Gastroesophageal sphincter (tissue), 4 donors: ENCODE results near the gene GOLGA1. TPM values are rescaled to one million over a fixed set of nuclear protein-coding genes. Genes with fewer than 3 reads are reported as not detected.
"Not testable (repeated sequence)": the region's sequence is repeated elsewhere in the genome, so short reads cannot be mapped to it uniquely, and the experiment has no call there.

Experiments
- ATAC-seq: fragments of 150-250 bp; one replicate; pipeline ENCODE4 v1.9.1; 2016; ENCODE audit warnings: mild to moderate bottlenecking, moderate library complexity
- H3K27ac ChIP-seq, 4 donors: fragments of 200-600 bp; sonication (generic) in 3 of 4; 1 replicate in 3 of 4; 2 replicates in 1 of 4; pipeline ENCODE4 v1.5.1; 2016 to 2019
- H3K27me3 ChIP-seq: fragments of 200-600 bp; sonication (generic); one replicate; pipeline ENCODE4 v1.5.1; 2019
- H3K36me3 ChIP-seq, 2 donors: fragments of 200-600 bp; sonication (generic); one replicate each; pipeline ENCODE4 v1.5.1; 2019; ENCODE audit warnings: control low read depth in 1 of 2
- H3K4me1 ChIP-seq, 3 donors: fragments of 200-600 bp; sonication (generic); 1 replicate in 2 of 3; 2 replicates in 1 of 3; pipeline ENCODE4 v1.5.1; 2016 to 2019; ENCODE audit warnings: control low read depth in 2 of 3
- H3K4me3 ChIP-seq, 2 donors: fragments of 200-600 bp; sonication (generic); one replicate each; pipeline ENCODE4 v1.5.1; 2019; ENCODE audit warnings: mild to moderate bottlenecking in 1 of 2, moderate library complexity in 1 of 2
- H3K9me3 ChIP-seq, 3 donors: fragments of 200-600 bp; sonication (generic); one replicate each; pipeline ENCODE4 v1.5.1; 2017 to 2019; ENCODE audit warnings: control low read depth in 2 of 3
- EP300 ChIP-seq: sonication (generic); formaldehyde crosslinking; IDR thresholded peaks from one replicate; pipeline ENCODE4 v1.6.1; 2017; ENCODE audit warnings: antibody characterized with exemption, mild to moderate bottlenecking
- POLR2A ChIP-seq, 2 donors: fragments of 450-650 bp; IDR thresholded peaks; one replicate each; pipeline ENCODE4 v1.6.1; 2017; ENCODE audit warnings: antibody characterized with exemption in 2 of 2, mild to moderate bottlenecking in 2 of 2, moderate library complexity in 1 of 2
- POLR2AphosphoS5 ChIP-seq: sonication (generic); formaldehyde crosslinking; IDR thresholded peaks from one replicate; pipeline ENCODE4 v1.6.1; 2017; ENCODE audit warnings: antibody characterized with exemption
- WGBS, 2 donors: methylation state at CpG; one replicate each; pipeline ENCODE4 v1.1.5; 2018; ENCODE audit warnings: low coverage in 1 of 2; 5-methylcytosine and 5-hydroxymethylcytosine counted together
- total RNA-seq, 4 donors: library from RNA; depleted of rRNA; stranded (reverse); fragments of >200 nt; gene quantifications; one replicate each; pipeline ENCODE4 v1.1.0, GENCODE V29; 2016
- TF ChIP-seq, protein P1 (sequence below), 4 experiments: fragments of 200-600 bp in 2 of 4; fragments of 450-650 bp in 2 of 4; sonication (generic) in 1 of 4; IDR thresholded peaks; one replicate each; pipeline ENCODE4 v1.5.1; 2017 to 2019; ENCODE audit warnings: antibody characterized with exemption in 4 of 4, mild to moderate bottlenecking in 2 of 4, moderate library complexity in 2 of 4

GOLGA1 gene
- total RNA-seq, 4 donors from 2014 or later, result 21.3 to 42.5 (median 31.9) TPM

DNA sequence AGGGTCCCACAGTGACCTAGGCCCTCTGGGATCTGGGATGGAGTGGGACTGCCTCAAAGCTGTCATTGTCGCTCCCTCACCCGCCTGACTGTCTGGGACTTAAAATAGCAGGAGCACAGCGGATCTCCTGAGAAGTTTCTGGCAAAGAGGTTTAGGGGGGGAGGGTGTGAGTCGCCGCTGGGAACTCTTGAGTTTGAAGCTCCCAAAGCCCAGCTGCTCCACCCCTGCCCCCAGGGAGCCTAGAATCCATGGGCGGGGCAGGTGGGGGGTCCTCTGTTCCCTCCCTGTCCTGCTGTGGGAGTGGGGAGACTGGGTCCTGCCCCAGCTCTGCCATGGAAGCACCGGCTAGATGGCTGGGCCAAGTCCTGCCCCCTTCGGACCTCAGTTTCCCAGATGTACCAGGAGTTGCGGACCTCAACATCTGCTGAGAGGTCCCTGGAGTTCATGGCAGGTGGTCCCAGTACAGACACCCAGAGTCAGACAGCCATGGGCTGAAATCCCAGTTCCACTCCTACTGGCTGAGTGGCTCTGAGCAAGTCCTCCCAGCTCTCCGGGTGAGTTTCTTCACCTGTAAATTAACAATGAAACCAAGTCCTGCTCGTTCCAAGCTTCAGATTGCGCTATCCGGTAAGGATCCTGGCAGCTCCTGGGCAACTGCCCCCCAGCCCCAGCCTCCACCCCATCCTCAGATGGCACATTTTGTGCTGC, 88.6 kb downstream of the GOLGA1 start:
- Histone ChIP-seq H3K36me3 (peaks cover 0 to 15% of the 10 kb centered on the region in 2 donors), H3K27ac (peak overlapping the region in 3 of 4 donors; percentile 65 to 78 (median 66)), H3K9me3 (no peaks in the 10 kb centered on the region), H3K4me1 (peaks cover 0 to 33% (median 9%) of the 10 kb centered on the region in 3 donors), H3K27me3 (no peaks in the 10 kb centered on the region), H3K4me3 (peak overlapping the region in 1 of 2 donors; percentile 53)
- WGBS, 2 donors, result 37 to 51% methylated on average over 5 to 6 of the region's 13 CpGs
- no peak for ATAC-seq
- TF ChIP-seq, protein P1, sequence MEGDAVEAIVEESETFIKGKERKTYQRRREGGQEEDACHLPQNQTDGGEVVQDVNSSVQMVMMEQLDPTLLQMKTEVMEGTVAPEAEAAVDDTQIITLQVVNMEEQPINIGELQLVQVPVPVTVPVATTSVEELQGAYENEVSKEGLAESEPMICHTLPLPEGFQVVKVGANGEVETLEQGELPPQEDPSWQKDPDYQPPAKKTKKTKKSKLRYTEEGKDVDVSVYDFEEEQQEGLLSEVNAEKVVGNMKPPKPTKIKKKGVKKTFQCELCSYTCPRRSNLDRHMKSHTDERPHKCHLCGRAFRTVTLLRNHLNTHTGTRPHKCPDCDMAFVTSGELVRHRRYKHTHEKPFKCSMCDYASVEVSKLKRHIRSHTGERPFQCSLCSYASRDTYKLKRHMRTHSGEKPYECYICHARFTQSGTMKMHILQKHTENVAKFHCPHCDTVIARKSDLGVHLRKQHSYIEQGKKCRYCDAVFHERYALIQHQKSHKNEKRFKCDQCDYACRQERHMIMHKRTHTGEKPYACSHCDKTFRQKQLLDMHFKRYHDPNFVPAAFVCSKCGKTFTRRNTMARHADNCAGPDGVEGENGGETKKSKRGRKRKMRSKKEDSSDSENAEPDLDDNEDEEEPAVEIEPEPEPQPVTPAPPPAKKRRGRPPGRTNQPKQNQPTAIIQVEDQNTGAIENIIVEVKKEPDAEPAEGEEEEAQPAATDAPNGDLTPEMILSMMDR (IDR thresholded peaks at IDR 0.05), result no peak
- TF ChIP-seq EP300 (no peak), POLR2AphosphoS5 (no peak), POLR2A (IDR thresholded peaks at IDR 0.05) (no peak)

DNA sequence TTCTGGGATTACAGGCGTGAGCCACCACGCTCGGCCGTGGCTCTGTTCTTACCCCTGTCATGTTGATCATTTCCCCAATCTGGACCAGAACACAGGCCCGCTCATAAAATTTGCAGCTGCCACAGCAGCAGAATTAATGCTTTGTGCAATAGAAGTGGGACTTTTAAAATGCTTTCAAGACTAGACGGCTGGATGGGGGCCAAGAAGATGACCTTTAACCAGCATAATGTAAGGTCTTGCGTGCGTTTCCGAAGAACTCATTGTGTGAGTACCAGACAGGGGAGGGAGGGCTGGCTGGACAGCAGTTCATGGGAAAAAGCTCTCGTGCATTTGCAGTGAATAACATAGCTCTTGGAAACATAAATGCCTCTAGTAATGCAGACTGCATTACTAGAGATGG, 91.1 kb downstream of the GOLGA1 start:
- Histone ChIP-seq H3K4me3 (no peak overlapping the region), H3K36me3 (no peaks in the 10 kb centered on the region), H3K27ac (peak overlapping the region in 2 of 4 donors; percentile 33 to 41), H3K9me3 (no peaks in the 10 kb centered on the region), H3K27me3 (no peaks in the 10 kb centered on the region), H3K4me1 (peaks cover 0 to 33% (median 9%) of the 10 kb centered on the region in 3 donors)
- 14% methylated on average over 5 of the region's 10 CpGs; no CpG with 5 or more reads in 1 of the 2 donors for WGBS, 2 donors
- TF ChIP-seq, protein P1 (IDR thresholded peaks at IDR 0.05), result no peak
- TF ChIP-seq POLR2AphosphoS5, result no peak
- no peak for TF ChIP-seq POLR2A (IDR thresholded peaks at IDR 0.05)
- TF ChIP-seq EP300, result no peak
- no peak for ATAC-seq

DNA sequence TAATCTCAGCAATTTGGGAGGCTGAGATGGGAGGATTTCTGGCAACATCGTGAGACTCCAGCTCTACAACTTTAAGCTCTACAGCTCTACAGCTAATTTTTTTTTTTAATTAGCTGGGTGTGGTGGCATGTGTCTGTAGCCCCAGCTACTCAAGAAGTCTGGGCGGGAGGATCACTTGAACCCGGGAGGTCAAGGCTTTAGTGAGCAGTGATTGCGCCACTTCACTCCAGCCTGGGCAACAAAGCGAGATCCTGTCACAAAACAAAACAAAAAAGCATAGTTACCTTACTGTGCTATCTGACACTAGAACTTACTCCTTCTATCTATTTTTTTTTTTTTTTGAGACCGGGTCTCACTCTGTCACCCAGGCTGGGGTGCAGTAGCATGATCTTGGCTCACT, 93.9 kb downstream of the GOLGA1 start:
- TF ChIP-seq EP300 (no peak), POLR2A (IDR thresholded peaks at IDR 0.05) (no peak)
- Histone ChIP-seq H3K4me1 (peaks cover 0 to 14% (median 0%) of the 10 kb centered on the region in 3 donors), H3K9me3 (no peaks in the 10 kb centered on the region), H3K36me3 (no peaks in the 10 kb centered on the region), H3K4me3 (no peak overlapping the region), H3K27me3 (no peaks in the 10 kb centered on the region), H3K27ac (no peak overlapping the region)
- WGBS, 2 donors, result 97 to 100% methylated on average over 1 to 5 of the region's 6 CpGs
- ATAC-seq, result no peak

DNA sequence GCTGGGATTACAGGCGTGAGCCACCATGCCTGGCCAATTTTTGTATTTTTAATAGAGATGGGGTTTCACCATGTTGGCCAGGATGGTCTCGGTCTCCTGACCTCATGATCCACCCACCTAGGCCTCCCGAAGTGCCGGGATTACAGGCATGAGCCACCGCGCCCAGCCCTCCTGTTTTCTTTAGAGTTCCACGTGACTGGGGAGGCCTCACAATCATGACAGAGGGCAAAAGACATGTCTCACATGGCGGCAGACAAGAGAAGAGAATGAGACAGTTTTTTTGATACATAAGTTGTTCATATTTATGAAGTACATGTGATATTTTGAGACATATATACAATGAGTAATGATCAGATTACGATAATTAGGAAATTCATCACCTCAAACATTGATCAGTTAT, 94.4 kb downstream of the GOLGA1 start:
- H3K9me3 ChIP-seq, H3K36me3 ChIP-seq, H3K4me3 ChIP-seq, H3K27ac ChIP-seq, H3K27me3 ChIP-seq, ATAC-seq: not testable (repeated sequence)
- H3K4me1 ChIP-seq, result peaks cover 0 to 10% (median 0%) of the 10 kb centered on the region in 3 donors
- 93% methylated on average over 3 of the region's 9 CpGs; no CpG with 5 or more reads in 1 of the 2 donors for WGBS, 2 donors

DNA sequence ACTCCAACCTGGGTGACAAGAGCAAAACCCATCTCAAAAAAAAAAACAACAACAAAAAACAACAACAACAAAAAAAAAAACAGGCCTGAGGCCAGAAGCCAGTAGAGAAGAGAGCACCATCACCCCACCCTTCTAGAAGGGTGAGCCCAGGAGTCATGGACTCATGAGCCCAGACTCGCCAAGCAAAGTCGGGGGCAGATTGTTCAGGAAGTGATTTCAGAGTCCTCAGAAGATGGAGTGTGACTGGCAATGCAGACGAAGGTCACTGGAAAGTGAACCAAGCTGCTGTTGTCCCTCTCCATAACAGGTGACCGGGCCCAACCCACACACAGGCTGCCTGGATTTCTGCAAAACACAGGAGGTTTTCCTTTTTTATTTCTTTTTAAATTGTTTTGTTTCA, 96.6 kb downstream of the GOLGA1 start:
- ATAC-seq, result no peak

More for the DNA sequence above, 96.6 kb downstream of the GOLGA1 start:
- Histone ChIP-seq H3K27me3 (no peaks in the 10 kb centered on the region), H3K4me1 (no peaks in the 10 kb centered on the region), H3K4me3 (no peak overlapping the region), H3K36me3 (no peaks in the 10 kb centered on the region), H3K27ac (no peak overlapping the region), H3K9me3 (no peaks in the 10 kb centered on the region)
- 64 to 67% methylated on average over 3 of the region's 4 CpGs for WGBS, 2 donors
- TF ChIP-seq POLR2AphosphoS5 (no peak), POLR2A (IDR thresholded peaks at IDR 0.05) (no peak), EP300 (no peak)
- TF ChIP-seq, protein P1 (IDR thresholded peaks at IDR 0.05), result no peak
